Activated CD8-positive, alpha-beta memory T cell treated with anti-CD3 and anti-CD28 coated beads for 48 hours (primary cell): Measurements from ENCODE around the gene RGS10.
"Not testable (repeated sequence)": the region's sequence is repeated elsewhere in the genome, so short reads cannot be mapped to it uniquely, and the experiment has no call there.

Source experiments
- DNase-seq, 3 experiments: peaks; one replicate each; pipeline ENCODE4 v3.0.0-alpha.2; 2020; ENCODE audit warnings: low read depth in 2 of 3, low spot score in 2 of 3

Gene RGS10, protein sequence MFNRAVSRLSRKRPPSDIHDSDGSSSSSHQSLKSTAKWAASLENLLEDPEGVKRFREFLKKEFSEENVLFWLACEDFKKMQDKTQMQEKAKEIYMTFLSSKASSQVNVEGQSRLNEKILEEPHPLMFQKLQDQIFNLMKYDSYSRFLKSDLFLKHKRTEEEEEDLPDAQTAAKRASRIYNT

DNA sequence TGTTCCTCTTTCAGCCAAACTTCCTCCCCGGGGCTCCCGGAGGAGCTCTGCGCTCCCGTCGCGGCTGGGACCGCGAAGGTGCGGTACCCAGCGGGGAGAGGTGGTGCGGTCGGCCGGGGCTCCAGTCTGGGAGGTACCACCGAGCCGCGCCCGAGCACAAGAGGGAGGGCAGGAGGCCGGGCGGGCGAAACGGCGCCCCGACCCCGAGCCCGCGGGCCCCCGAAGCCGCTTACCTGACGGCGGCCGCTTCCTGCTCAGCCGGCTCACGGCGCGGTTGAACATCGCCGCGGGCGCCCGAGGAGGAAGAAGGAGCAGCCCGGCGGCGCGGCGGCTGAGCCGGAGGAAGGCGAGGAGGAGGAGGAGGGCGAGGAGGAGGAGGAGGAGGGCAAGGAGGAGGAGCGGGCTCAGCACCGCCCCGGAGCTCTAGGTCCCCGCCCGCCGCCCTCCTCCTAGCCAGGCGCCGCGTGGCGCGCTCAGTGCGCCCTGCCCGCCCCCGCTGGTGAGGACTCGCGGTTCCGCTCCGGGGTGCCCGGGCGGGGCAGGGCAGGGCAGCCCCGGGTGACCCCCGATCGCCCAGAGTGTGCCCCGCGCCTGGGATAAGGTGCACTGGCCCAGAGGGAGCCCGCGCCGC is at the start of gene RGS10:
Gene RGS10, minus strand, starts transcription at position 363 of the 631 bp plus-strand sequence. Its CDS starts 81 bp downstream, at position 282.
- DNase-seq = peak in 2 of 3 experiments; percentile 56 to 79

DNA sequence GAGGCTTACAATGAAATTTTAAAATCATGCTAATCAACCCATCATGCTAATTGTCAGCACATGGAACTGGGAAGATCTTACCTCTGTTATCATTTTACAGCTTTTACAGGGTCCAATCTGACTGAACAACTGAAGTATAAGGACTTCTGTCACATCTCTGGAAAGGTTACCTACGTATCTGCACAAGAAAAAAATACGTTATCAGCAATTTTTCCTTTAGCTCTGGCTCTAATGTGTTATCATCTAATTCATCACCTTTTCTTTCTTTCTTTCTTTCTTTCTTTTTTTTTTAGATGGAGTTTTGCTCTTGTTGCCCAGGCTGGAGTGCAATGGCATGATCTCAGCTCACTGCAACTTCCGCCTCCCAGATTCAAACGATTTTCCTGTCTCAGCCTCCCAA is 45.6 kb upstream of the RGS10 start:
- no peak for DNase-seq

DNA sequence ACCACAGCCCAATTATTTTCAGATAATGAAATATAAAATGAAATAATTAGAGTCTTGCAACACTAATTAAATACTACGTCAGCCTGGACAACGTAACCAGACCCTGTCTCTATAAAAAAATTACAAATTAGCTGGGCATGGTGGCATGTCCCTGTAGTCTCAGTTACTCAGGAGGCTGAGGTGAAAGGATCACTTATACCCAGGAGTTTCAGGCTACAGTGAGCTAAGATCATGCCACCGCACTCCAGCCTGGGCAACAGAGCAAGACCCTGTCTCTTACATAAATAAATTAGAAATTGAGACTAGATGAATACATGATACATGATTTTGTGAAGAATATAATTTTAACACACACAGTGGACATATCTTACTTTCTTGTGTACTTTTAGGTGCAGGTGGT is 35.8 kb upstream of the RGS10 start:
- no peak for DNase-seq

DNA sequence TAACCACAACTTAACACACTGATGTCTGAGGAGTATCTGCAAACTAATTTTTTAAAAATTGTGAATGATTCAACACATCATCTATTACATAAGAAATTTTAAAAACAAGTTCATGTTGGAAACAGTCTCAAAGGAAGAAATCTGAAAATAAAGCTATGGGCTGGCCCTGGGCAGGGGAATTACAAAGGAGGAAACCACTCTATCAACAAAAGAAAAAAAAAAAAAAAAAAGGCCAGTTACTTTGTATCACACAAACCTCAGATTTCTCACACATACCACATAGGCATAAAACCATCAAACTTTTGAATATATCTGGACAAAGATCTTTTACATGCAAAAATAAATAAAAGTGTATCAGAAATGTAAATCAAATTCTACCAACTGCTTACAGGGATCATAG is 33.5 kb upstream of the RGS10 start:
- no peak for DNase-seq

DNA sequence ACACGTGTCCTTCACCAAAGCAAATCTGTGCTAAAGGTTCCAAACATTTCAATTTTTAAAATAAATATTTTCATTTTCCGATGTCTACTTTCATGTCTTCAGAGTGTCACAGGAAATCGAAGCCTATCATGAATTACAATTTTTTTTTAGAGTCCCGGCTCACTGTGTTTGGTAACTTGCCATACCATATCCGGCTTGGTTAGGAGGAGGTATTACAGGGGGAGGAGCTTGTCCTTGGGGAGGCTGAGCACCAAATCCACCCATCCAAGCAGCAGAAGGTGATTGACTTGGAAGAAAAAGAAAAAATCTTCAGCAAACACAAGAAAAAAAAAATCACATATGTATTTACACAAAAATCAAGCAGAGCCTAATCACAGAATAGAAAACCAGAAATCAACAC is 33.0 kb upstream of the RGS10 start:
- no peak for DNase-seq

DNA sequence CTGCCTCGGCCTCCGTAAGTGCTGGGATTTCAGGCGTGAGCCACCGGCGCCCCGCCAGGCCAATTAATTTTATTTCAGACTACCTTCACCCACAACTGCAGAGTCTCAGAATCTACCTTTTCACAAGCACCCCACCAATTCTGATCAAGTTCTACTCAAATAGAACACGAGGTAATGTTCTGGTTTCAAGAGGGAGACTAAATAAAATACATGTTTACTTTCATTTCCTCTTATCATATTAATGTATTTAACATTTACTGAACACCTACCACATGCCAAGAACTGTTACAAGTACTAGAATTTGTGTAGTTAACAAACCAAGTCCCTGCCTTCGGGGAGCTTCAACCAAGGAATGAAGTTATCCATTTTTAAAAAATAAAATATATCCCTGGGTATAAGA is 25.5 kb upstream of the RGS10 start:
- DNase-seq = no peak

DNA sequence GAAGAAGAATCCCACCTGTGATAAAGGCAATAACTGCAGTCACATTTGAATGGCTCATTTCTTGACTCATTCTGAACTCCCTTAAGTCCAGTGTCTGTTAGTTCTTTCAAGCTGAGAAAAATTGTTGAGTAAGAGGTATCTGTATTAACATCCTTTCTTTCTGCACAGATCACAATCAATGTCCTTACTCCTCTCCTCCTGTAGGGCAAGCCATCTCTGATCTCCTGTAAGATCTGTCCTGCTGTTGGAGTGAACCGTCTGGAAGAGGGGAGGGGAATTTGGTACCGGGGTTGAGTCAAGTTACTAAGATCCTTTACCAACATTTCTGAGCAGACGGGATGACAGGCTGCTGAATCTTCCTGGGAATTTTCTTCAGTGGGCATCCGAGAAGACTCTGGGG is 19.6 kb upstream of the RGS10 start:
- no peak for DNase-seq

DNA sequence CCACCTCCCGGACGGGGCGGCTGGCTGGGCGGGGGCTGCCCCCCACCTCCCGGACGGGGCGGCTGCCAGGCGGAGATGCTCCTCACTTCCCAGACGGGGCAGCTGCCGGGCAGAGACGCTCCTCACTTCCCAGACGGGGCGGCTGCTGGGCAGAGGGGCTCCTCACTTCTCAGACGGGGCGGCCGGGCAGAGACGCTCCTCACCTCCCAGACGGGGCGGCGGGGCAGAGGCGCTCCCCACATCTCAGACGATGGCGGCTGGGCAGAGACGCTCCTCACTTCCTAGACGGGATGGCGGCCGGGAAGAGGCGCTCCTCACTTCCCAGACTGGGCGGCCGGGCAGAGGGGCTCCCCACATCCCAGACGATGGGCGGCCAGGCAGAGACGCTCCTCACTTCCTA is 17.0 kb upstream of the RGS10 start:
- DNase-seq = not testable (repeated sequence)

DNA sequence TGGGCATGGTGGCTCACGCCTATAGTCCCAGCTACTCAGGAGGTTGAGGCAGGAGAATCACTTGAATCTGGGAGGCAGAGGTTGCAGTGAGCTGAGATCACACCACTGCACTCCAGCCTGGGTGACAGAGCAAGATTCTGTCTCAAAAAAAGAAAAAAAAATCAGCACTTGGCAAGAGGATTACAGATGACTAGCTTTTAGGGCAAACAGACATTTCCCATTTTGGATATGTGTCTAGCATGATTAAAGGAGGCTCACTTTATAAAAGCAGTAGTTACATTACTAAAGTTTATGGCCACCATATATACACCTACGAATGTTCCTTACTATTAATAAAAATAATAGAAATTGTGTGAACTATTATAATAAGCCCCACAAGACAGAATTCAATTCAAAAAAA is 13.6 kb upstream of the RGS10 start:
- DNase-seq = not testable (repeated sequence)

DNA sequence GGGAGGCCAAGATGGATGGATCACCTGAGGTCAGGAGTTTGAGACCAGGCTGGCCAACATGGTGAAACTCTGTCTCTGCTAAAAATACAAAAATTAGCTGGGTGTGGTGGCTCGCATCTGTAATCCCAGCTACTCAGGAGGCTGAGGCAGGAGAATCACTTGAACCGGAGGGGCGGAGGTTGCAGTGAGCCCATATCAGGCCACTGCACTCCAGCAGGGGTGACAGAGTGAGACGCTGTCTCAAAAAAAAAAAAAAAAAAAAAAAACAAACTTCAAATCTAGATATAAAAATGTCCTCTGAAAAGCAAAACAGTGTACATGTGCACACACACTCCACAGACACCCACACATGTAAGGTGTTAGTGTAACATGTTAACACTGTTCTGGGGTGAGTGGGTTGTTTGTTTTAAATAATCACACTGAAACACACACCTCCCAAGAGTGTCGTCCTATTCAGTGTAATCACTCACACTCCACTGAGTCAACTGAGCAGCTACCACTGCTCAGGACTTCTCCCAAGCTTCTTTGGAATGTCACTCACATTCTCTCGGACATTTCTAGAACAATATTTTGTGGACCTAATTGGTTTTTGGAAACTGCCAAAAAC is 12.8 kb upstream of the RGS10 start:
- no peak for DNase-seq

DNA sequence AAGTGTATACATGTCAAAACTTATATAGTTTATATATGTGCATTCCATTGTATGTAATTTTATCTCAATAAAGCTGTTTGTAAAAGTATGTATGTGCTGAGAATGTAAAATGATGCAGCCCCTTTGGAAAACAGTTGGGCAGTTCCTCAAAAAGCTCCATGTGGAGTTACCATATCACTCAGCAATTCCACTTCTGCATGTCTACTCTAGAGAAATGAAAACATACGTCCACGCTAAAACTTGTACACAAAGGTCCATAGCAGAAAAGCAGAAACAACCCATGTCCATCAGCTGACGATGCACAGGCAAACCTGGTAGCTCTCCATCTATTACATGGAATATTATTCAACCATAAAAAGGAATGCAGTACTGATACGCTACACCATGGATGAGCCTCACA is 8.3 kb upstream of the RGS10 start:
- no peak for DNase-seq

DNA sequence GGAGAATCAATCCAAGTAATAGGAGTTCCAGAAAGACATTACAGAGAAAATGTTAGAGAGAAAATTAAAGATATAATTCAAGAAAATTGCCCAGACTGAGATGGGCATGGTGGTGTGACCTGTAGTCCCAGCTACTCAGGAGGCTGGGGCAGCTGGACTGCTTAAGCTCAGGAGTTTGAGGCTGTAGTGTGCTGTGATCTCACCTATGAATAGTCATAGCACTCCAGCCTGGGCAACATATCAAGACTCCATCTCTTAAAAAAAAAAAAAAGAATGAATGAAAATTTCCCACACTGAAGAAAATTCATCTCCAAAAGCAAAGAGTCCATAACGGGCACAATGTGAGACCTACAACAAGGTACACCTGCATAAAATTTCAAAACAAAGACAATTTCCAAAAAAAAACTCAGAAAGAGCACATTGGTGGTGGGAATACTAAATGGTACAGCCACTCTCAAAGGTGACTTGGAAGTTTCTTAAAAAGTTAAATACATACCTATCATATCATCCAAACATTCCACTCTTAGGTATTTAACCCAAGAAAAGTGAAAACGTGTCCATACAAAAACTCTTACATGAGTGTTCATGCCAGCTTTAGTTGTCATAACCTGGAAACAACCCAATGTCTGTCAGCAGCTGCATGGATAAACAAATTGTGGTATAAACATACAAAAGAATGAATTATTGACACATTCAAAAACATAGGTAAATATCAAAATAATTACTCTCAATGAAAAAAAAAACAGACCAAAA is 6.9 kb upstream of the RGS10 start:
- no peak for DNase-seq

DNA sequence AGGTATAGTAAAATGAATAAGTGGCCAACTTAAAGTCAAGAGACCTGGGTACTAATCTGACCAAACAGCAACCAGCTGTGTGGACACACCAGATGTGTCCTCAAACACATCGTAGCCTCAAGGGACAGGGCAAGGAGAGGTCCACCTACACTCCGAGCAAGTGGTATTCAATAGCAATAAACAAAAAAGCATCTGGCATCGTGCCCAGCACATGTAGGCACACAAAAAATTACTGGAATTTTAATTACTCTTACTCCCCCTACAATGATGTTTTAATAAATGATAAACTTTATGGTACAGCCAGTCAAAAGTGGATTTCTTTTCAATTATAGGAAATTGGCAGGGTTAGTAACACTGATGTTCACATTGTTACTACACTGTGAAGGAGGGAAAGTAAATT is 3.5 kb upstream of the RGS10 start:
- DNase-seq = no peak

DNA sequence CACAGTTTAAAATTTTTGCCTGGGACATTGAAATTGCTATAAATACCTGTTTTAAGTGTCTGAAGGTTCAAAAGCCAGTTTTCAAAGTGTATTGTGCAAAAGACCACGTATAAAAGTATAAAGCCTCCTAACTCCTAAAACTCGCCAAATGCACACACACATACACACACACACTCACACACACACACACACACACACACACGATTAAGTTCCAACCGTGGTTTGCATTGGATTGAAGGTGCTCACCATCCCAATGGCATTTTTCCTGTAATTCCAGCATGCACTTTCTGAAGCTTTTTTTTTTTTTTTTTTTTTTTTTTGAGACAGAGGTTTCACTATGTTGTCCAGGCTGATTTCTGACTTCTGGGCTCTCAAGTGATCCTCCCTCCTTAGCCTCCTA is 2.8 kb upstream of the RGS10 start:
- no peak for DNase-seq

DNA sequence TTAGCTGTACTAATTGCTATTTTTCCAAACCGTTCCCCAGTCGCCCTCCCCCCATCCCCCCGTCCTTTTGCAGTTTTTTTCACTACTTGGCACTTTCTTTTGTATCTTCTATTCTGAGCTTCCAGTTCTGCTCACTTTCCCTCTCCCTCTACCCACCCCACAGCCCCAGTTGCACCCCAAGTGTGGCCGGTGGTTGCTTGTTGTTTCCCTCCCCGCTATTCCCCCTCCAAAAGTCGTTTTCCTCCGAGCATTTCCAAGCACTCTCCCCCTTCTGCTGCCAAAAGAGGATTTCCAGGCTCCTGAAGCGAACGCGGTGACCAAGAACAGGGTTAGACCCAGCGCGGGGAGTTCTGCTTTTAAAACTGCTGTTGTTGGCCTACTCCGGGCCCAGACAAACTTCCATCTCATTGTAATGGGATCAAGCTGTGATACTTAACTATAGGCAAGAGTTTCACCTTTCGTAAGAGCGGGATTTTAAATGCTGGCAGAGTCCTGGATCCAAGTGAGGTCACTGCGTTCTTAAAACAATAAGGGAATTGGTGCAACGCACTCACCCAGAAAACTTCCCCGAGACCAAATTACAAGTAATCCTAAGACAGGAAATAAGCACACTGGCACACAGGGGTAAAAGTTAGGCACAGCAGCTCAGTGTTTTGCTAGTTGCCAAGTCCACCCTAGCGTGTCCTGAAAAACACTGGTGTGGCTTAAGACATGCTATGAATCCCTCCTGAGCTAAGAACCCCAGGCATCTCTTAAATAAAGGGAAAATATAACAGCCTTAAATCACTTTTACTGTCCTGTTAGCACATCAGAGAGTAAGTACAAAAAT is 1.5 kb upstream of the RGS10 start:
- DNase-seq = no peak

DNA sequence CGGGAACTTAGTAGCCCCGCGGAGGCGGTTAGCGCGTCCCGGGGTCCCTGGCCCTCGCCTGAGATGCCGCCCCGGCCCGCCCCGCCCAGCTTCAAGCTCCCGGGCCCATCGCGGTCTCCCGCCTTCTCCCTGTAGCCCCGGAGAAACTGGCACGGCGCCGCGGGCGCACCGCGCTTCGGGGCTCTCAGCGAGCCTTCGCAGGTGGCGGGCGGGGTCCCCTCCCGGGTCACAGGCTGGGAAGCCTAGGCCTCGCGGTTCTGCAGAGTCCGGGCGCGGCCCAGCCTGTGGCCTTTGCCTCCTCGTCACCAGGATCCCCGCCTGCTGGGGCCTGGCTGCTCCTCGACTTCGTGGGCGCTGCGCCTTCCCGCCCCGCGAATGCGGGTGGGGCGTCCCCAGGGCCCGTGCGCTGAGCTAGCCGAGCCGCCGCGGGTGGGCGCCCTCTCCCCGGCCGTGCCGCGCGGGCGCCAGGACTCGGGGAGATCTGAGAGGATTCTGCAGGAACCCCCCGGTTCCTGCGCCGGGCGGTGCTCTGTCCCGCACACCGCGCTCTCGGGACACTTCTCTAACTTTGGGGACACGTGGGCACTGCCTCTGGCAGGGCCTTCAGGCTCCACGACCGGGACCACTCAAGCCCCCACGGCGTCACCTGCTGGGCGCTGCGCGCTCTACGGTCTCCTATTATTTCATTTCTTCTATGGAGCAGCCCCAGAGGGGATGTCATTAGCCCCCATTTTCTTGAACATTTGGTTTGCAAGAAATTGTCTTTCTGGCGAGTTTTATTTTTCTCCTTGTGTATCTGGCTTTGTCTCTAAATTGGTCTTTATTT is 682 bp upstream of the RGS10 start:
- DNase-seq = peak; percentile 35 to 70 (median 48)

DNA sequence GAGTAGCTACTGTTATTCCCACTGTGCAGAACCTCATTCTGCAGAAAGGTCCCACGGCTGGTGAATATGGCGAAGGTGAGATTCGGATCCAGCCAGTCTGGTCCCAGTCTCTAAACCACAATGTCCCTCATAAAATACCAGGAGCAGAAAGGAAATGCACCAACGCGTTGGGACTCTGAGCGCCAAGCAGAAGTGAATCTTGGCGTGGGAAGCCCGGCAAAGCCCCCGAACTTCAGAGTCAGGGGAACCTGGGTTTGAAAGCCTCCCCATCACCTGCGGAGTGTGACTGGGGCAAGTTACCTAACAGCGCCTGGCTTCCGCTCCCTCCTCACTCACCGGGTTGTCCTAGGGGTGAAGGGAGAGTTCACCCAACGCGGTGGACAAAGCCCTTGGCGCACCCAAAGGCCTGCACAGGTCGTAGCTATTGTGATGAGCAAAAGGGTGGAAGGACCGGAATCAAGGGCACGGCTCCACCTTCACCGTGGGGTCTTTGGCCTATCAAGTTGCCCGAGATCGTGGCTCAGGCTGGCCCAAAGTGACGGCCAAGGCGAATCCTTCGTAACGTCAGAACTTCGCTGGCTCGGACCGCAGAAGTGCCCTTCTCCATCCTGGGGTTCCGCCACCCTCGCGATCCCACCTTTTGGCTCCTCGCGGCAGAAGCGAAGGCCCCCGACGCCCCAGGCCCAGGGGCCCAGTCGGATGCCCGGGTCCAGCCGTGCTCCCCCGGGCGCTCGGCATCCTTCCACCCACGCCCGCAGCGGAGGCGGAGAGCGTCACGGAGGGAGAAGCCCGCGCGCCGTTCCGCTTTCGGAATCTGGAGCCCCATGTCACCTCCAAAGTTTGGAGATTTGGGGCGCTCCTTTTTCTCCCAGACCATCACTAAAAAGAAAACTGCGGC is 811 bp downstream of the RGS10 start:
- DNase-seq = peak in 1 of 3 experiments; percentile 34

DNA sequence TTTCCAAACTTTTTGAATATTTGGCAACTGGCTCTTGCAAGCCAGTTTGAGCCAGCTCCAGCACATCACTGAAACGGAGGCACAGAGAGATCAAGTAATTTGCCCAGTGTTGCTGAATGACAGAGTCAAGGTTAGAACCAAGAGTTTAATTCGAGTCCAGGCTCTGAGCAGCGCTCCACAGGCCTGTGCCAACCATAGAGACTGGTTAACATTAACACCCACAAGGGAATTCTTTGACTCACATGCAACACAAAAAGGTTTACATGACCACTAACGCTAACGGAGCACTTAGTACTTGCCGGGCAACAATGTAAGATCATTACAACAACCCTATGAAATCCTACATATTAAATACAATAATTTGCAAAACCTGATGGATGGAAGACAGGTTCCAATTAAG is 1.5 kb downstream of the RGS10 start:
- no peak for DNase-seq

DNA sequence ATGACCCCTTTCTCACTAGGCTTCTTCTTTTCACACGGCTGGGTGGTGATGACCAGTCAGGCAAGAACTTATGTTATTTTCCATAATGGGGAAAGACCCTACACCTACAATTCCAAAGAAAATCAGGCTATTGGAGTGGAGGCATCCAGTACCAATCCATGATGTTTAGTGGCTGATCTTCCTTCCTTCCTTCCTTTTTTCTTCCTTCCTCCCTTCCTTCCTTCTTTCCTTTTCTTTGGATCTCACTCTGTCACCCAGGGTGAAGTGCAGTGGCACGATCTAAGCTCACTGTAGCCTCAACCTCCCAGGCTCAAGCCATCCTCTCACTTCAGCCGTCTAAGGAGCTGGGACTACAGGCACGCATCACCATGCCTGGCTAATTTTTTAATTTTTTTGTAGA is 2.5 kb downstream of the RGS10 start:
- no peak for DNase-seq
